ENCODE data around the gene BNIP3. TPM values are rescaled to one million over a fixed set of nuclear protein-coding genes. Genes with fewer than 3 reads are reported as not detected.

Gene BNIP3
- total and polyA plus RNA-seq, 2 of the 13 experiments (the other 11 are each of a cell fraction or from before 2014, with no cell fraction given) = 73.7 to 223 TPM

GRCh38 chr10:131929122-131929845 is 52.4 kb downstream of the BNIP3 start:
- BruUV-seq (replicated peaks) = no TSS peak
- DNase-seq (ENCODE audit: low spot score) (no peak), ATAC-seq (peak; percentile 23; the same call in 1 of the 3 replicates), FAIRE-seq (no peak)
- peaks cover 2 to 8% of the 10 kb centered on the region in 2 experiments; a peak in 3 of 5 replicates for H3K36me3 ChIP-seq (replicated peaks in 1 of 2; ENCODE audit: control insufficient read depth in 1 of 2, insufficient read depth in 2 of 2, low read length in 2 of 2)
- H3K27me3 ChIP-seq (ENCODE audit: control insufficient read depth in 1 of 2, insufficient read depth in 2 of 2, low read length in 2 of 2) = no peaks in the 10 kb centered on the region
- no peak overlapping the region for H3K27ac ChIP-seq (ENCODE audit: extremely low read length, insufficient read depth, low read length)
- H3K9ac ChIP-seq (ENCODE audit: insufficient read depth, low read depth, low read length) = no peak overlapping the region
- no peak overlapping the region for H2AFZ ChIP-seq (ENCODE audit: low read length)
- ChIA-PET CTCF (ENCODE audit: low intra/inter-chr PET ratio, low total read pairs) (no interaction called here), POLR2A (no interaction called here)
- TF ChIP-seq PRDM10 (CRISPR knock-in tag; IDR thresholded peaks at IDR 0.05; ENCODE audit: low read depth) (no peak), ZNF839 (CRISPR knock-in tag; IDR thresholded peaks at IDR 0.05; ENCODE audit: borderline replicate concordance) (no peak), ZNF598 (CRISPR knock-in tag; IDR thresholded peaks at IDR 0.05; ENCODE audit: borderline replicate concordance) (no peak), JDP2 (CRISPR knock-in tag; IDR thresholded peaks at IDR 0.05; ENCODE audit: borderline replicate concordance) (no peak), SKIL (CRISPR knock-in tag; IDR thresholded peaks at IDR 0.05; ENCODE audit: borderline replicate concordance) (no peak), RAD21 (CRISPR knock-in tag; IDR thresholded peaks at IDR 0.05) (no peak), SMYD3 (CRISPR knock-in tag; IDR thresholded peaks at IDR 0.05) (no peak), ETS1 (CRISPR knock-in tag; IDR thresholded peaks at IDR 0.05) (no peak), SP2 (CRISPR knock-in tag; IDR thresholded peaks at IDR 0.05) (no peak), NRL (CRISPR knock-in tag; IDR thresholded peaks at IDR 0.05; ENCODE audit: borderline replicate concordance) (no peak), RELA (CRISPR knock-in tag; IDR thresholded peaks at IDR 0.05) (no peak), ZNF562 (CRISPR knock-in tag; IDR thresholded peaks at IDR 0.05; ENCODE audit: borderline replicate concordance) (no peak), SIX4 (CRISPR knock-in tag; IDR thresholded peaks at IDR 0.05) (no peak), AGO1 (IDR thresholded peaks at IDR 0.05; ENCODE audit: low read depth, low read length, poor library complexity, severe bottlenecking) (no peak), ZNF136 (CRISPR knock-in tag; IDR thresholded peaks at IDR 0.05; ENCODE audit: low read depth) (no peak), HHEX (CRISPR knock-in tag; IDR thresholded peaks at IDR 0.05) (no peak), MYC (CRISPR knock-in tag; IDR thresholded peaks at IDR 0.05; ENCODE audit: borderline replicate concordance) (no peak)
- H3K4me2 ChIP-seq (ENCODE audit: low read depth, low read length) = no peak overlapping the region
- intact Hi-C loops (cut with micrococcal nuclease; ENCODE audit: unreplicated experiment) (no loop called here), in situ Hi-C loops (cut with HindIII; ENCODE audit: extremely low pct_ligation_motif_present, low pct_unique_long_range_greater_than_20kb) (no loop called here)
- H4K20me1 ChIP-seq (ENCODE audit: insufficient read depth, low read length) = peaks cover 72% of the 10 kb centered on the region
- no peak overlapping the region for H3K4me3 ChIP-seq (replicated peaks in 1 of 3; ENCODE audit: insufficient read depth in 1 of 3, low read depth in 2 of 3, low read length in 3 of 3)
- H3K9me3 ChIP-seq (ENCODE audit: low read length) = peaks cover 5% of the 10 kb centered on the region
- WGBS (ENCODE audit: low lambda C conversion rate) = 95% methylated on average over 22 of the region's 23 CpGs
- peaks cover 97% of the 10 kb centered on the region for H3K79me2 ChIP-seq (ENCODE audit: insufficient read depth, low read length)
- peaks cover 18% of the 10 kb centered on the region for H3K4me1 ChIP-seq (ENCODE audit: insufficient read depth, low read length)

Data from HepG2 (cell line).